ENCODE data around the gene MDC1.

The MDC1 gene

GRCh38 chr6:30672445-30673253 lies 44.4 kb downstream of the MDC1 start, which contains the start of gene DHX16 (continued):
- TF ChIP-seq ZNF677 (tag by site-specific recombination; IDR thresholded peaks at IDR 0.05) (no peak), GFI1B (tag by site-specific recombination; IDR thresholded peaks at IDR 0.05) (no peak), MYNN (tag by site-specific recombination; IDR thresholded peaks at IDR 0.05; ENCODE audit: borderline replicate concordance) (peak; percentile 25; the same call in 1 of the 2 replicates), ZNF19 (tag by site-specific recombination; IDR thresholded peaks at IDR 0.05; ENCODE audit: low read depth) (no peak), ZNF792 (tag by site-specific recombination; IDR thresholded peaks at IDR 0.05) (no peak), ZNF530 (tag by site-specific recombination; IDR thresholded peaks at IDR 0.05; ENCODE audit: low read depth) (no peak), ZNF629 (tag by site-specific recombination; IDR thresholded peaks at IDR 0.05) (peak; percentile 78), ZBTB10 (tag by site-specific recombination; IDR thresholded peaks at IDR 0.05) (peak; percentile 54; the same call in 1 of the 2 replicates), ZNF623 (tag by site-specific recombination; IDR thresholded peaks at IDR 0.05) (no peak; the same call in 1 of the 2 replicates), ZNF76 (tag by site-specific recombination; IDR thresholded peaks at IDR 0.05; ENCODE audit: borderline replicate concordance, low read depth) (peak; percentile 38; the same call in 1 of the 2 replicates), KLF16 (tag by site-specific recombination; IDR thresholded peaks at IDR 0.05) (no peak), ZNF664 (tag by site-specific recombination; IDR thresholded peaks at IDR 0.05) (peak; percentile 100), HOXA7 (CRISPR knock-in tag; IDR thresholded peaks at IDR 0.05; ENCODE audit: borderline replicate concordance) (no peak), ELK4 (IDR thresholded peaks at IDR 0.05; ENCODE audit: borderline replicate concordance, low read depth, low read length) (no peak), ZNF157 (tag by site-specific recombination; IDR thresholded peaks at IDR 0.05) (no peak), ZNF184 (tag by site-specific recombination; IDR thresholded peaks at IDR 0.05) (peak; percentile 71), ZNF843 (tag by site-specific recombination; IDR thresholded peaks at IDR 0.05) (no peak), ZNF518A (tag by site-specific recombination; conservative IDR thresholded peaks at IDR 0.05; ENCODE audit: low read depth) (peak; percentile 48; the same call in 1 of the 2 replicates), ZNF146 (tag by site-specific recombination; IDR thresholded peaks at IDR 0.05) (no peak), ZBTB6 (tag by site-specific recombination; IDR thresholded peaks at IDR 0.05) (peak; percentile 57; the same call in 1 of the 2 replicates), ZNF169 (tag by site-specific recombination; IDR thresholded peaks at IDR 0.05) (no peak), ZEB2 (tag by site-specific recombination; IDR thresholded peaks at IDR 0.05) (peak; percentile 93), ZNF621 (tag by site-specific recombination; IDR thresholded peaks at IDR 0.05) (no peak), ZNF48 (tag by site-specific recombination; IDR thresholded peaks at IDR 0.05) (no peak), ZFHX2 (tag by site-specific recombination; conservative IDR thresholded peaks at IDR 0.05) (no peak), ZBTB49 (tag by site-specific recombination; IDR thresholded peaks at IDR 0.05; ENCODE audit: low read depth) (no peak), ZNF585B (tag by site-specific recombination; IDR thresholded peaks at IDR 0.05) (no peak), SP3 (tag by site-specific recombination; IDR thresholded peaks at IDR 0.05) (peak; percentile 66)
